Endothelial cell of umbilical vein (primary cell): ENCODE data around the gene CASP12. TPM values are rescaled to one million over a fixed set of nuclear protein-coding genes. Genes with fewer than 3 reads are reported as not detected.

Experiments
- BruUV-seq: library from RNA; stranded (reverse); fragments of 400-500 nt; replicated peaks from 2 replicates; lab custom pipeline; 2021; lab: Mats Ljungman, UMichigan
- CTCF ChIA-PET: fragments of 300-600, 350-600 bp; sonication (Branson Sonifier 250); formaldehyde crosslinking; loops from one replicate; lab custom pipeline; 2021; ENCODE audit warnings: antibody characterized with exemption, inconsistent platforms; lab: Charles Lee
- POLR2A ChIA-PET: fragments of 300-600, 350-600 bp; sonication (Branson Sonifier 250); formaldehyde crosslinking; loops from one replicate; lab custom pipeline; 2021; ENCODE audit warnings: antibody characterized with exemption, inconsistent platforms; lab: Charles Lee
- DNase-seq: peaks from one replicate; pipeline ENCODE4 v3.0.0-alpha.2; 2011; ENCODE audit warnings: low read depth, low spot score
- FAIRE-seq: peaks from 2 replicates; lab custom pipeline; 2011; peaks lifted over from hg19 to GRCh38; lab: Jason Lieb, UNC
- H2AFZ ChIP-seq: 2 replicates; pipeline ENCODE4 v1.6.0; 2012; ENCODE audit warnings: low read depth, low read length, control low read depth, inconsistent platforms
- H3K27ac ChIP-seq: 2 replicates; pipeline ENCODE4 v1.5.1; 2011; ENCODE audit warnings: low read depth, mild to moderate bottlenecking, control low read depth, low read length, moderate library complexity; ENCODE audit not compliant: insufficient read depth
- H3K27me3 ChIP-seq, 2 experiments: 2 replicates each; pipeline versions ENCODE4 v1.6.0 to v1.6.1; 2011; ENCODE audit warnings: low read length in 2 of 2, mixed read lengths in 1 of 2; ENCODE audit not compliant: control insufficient read depth in 2 of 2, insufficient read depth in 2 of 2
- H3K36me3 ChIP-seq, 2 experiments: 2 replicates in 1 of 2; 3 replicates in 1 of 2; pipeline ENCODE4 v1.5.1; 2011; ENCODE audit warnings: low read length in 2 of 2, mild to moderate bottlenecking in 1 of 2, moderate library complexity in 1 of 2; ENCODE audit not compliant: control insufficient read depth in 2 of 2, insufficient read depth in 2 of 2; ENCODE audit errors: extremely low read depth in 1 of 2
- H3K4me1 ChIP-seq: 3 replicates; pipeline ENCODE4 v1.5.1; 2011; ENCODE audit warnings: mild to moderate bottlenecking, low read length; ENCODE audit not compliant: control insufficient read depth, insufficient read depth; ENCODE audit errors: extremely low read depth
- H3K4me2 ChIP-seq: 2 replicates; pipeline ENCODE4 v1.6.1; 2011; ENCODE audit warnings: low read length, control low read depth, mixed read lengths; ENCODE audit not compliant: insufficient read depth
- H3K4me3 ChIP-seq, 3 experiments: fragments of 200-600 bp in 1 of 3; sonication (generic), shearing (Covaris generic) in 1 of 3; replicated peaks in 1 of 3; 2 replicates each; pipeline ENCODE4 v1.5.1; 2011 to 2016; ENCODE audit warnings: control low read depth in 3 of 3, low read length in 3 of 3, mild to moderate bottlenecking in 2 of 3, inconsistent platforms in 1 of 3, low read depth in 1 of 3, moderate library complexity in 1 of 3; ENCODE audit not compliant: insufficient read depth in 1 of 3
- H3K79me2 ChIP-seq: 2 replicates; pipeline ENCODE4 v1.6.0; 2012; ENCODE audit warnings: low read length, inconsistent platforms; ENCODE audit not compliant: control insufficient read depth, insufficient read depth
- H3K9ac ChIP-seq: replicated peaks from 2 replicates; pipeline ENCODE3; 2011; ENCODE audit warnings: low read length, control low read depth; ENCODE audit not compliant: insufficient read depth; ENCODE audit errors: extremely low read depth
- H3K9me1 ChIP-seq: replicated peaks from 3 replicates; pipeline ENCODE4 v1.6.0; 2011; ENCODE audit warnings: mild to moderate bottlenecking, low read length; ENCODE audit not compliant: control insufficient read depth, insufficient read depth; ENCODE audit errors: extremely low read depth
- H3K9me3 ChIP-seq: replicated peaks from 2 replicates; pipeline ENCODE4 v1.5.1; 2012; ENCODE audit warnings: low read length, inconsistent platforms; ENCODE audit not compliant: control insufficient read depth, insufficient read depth
- H4K20me1 ChIP-seq: replicated peaks from 2 replicates; pipeline ENCODE3; 2011; ENCODE audit warnings: mild to moderate bottlenecking, low read length; ENCODE audit not compliant: control insufficient read depth, insufficient read depth; ENCODE audit errors: extremely low read depth
- EZH2 ChIP-seq: IDR thresholded peaks from 2 replicates; pipeline ENCODE4 v1.6.1; 2012; ENCODE audit warnings: borderline replicate concordance, low read depth, mild to moderate bottlenecking, moderate library complexity, low read length, inconsistent platforms; ENCODE audit not compliant: severe bottlenecking
- JUN ChIP-seq: IDR thresholded peaks from 2 replicates; pipeline ENCODE4 v1.6.1; 2011; ENCODE audit warnings: borderline replicate concordance, low read depth; ENCODE audit not compliant: insufficient read length, insufficient read depth
- MAX ChIP-seq: IDR thresholded peaks from 2 replicates; pipeline ENCODE4 v1.6.1; 2011; ENCODE audit not compliant: insufficient read depth, insufficient read length
- MYC ChIP-seq: IDR thresholded peaks from one replicate; pipeline ENCODE4 v1.6.1; 2011; ENCODE audit warnings: mild to moderate bottlenecking, low read depth, low read length
- POLR2A ChIP-seq: IDR thresholded peaks from 2 replicates; pipeline ENCODE4 v1.6.1; 2012; ENCODE audit warnings: low read depth, mild to moderate bottlenecking, control low read depth, low read length
- POLR2AphosphoS5 ChIP-seq: IDR thresholded peaks from 2 replicates; pipeline ENCODE4 v1.6.1; 2012; ENCODE audit warnings: low read depth, mild to moderate bottlenecking, control low read depth, low read length, moderate library complexity; ENCODE audit not compliant: insufficient read depth
- dilution Hi-C: fragments of 300-500 bp; cut with MboI; formaldehyde crosslinking; loops from one replicate; pipeline ENCODE4 v1.15.0; 2019; ENCODE audit warnings: low sequenced_read_pairs; ENCODE audit not compliant: extremely low pct_ligation_motif_present
- intact Hi-C: fragments of 100-400 bp; cut with micrococcal nuclease; formaldehyde crosslinking; loops from one replicate; pipeline ENCODE4 v1.10.0; 2022
- polyA plus RNA-seq, 4 experiments: library from polyadenylated mRNA; depleted of rRNA in 3 of 4; stranded (reverse) in 3 of 4; unstranded in 1 of 4; fragments of >200 nt; gene quantifications; 2 replicates each; pipeline versions ENCODE4 v1.2.1 to v1.2.3, GENCODE V29; 2011 to 2012; ENCODE audit warnings: missing spikeins in 1 of 4
- total RNA-seq: library from RNA; stranded (reverse); gene quantifications from 2 replicates; pipeline ENCODE4 v1.2.3, GENCODE V29; 2021
- TF ChIP-seq, protein P1 (sequence below), 2 donors: IDR thresholded peaks; 1 replicate in 1 of 2; 2 replicates in 1 of 2; pipeline ENCODE4 v1.5.1; 2011; ENCODE audit warnings: low read length in 2 of 2, mild to moderate bottlenecking in 2 of 2, moderate library complexity in 2 of 2, control low read depth in 1 of 2, inconsistent platforms in 1 of 2, low read depth in 1 of 2; ENCODE audit not compliant: insufficient read depth in 1 of 2; ENCODE audit errors: extremely low read depth in 1 of 2

CASP12 gene
- total and polyA plus RNA-seq, 2 donors (not counting 3 experiments of a cell fraction or from before 2014, with no cell fraction given): 1.4 to 3.9 TPM

- no peak for TF ChIP-seq POLR2AphosphoS5
- TF ChIP-seq, protein P1, sequence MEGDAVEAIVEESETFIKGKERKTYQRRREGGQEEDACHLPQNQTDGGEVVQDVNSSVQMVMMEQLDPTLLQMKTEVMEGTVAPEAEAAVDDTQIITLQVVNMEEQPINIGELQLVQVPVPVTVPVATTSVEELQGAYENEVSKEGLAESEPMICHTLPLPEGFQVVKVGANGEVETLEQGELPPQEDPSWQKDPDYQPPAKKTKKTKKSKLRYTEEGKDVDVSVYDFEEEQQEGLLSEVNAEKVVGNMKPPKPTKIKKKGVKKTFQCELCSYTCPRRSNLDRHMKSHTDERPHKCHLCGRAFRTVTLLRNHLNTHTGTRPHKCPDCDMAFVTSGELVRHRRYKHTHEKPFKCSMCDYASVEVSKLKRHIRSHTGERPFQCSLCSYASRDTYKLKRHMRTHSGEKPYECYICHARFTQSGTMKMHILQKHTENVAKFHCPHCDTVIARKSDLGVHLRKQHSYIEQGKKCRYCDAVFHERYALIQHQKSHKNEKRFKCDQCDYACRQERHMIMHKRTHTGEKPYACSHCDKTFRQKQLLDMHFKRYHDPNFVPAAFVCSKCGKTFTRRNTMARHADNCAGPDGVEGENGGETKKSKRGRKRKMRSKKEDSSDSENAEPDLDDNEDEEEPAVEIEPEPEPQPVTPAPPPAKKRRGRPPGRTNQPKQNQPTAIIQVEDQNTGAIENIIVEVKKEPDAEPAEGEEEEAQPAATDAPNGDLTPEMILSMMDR (IDR thresholded peaks at IDR 0.05; ENCODE audit: extremely low read depth in 1 of 2, insufficient read depth in 1 of 2, low read depth in 1 of 2, low read length in 2 of 2): no peak
- TF ChIP-seq JUN: no peak
- no peak for TF ChIP-seq MAX
- no peak for TF ChIP-seq POLR2A
- TF ChIP-seq EZH2: no peak
- no peak for TF ChIP-seq MYC
- H3K9me3 ChIP-seq: no peaks in the 10 kb centered on the region
- H3K79me2 ChIP-seq: no peaks in the 10 kb centered on the region
- no peak overlapping the region for H3K4me3 ChIP-seq
- FAIRE-seq (no peak), DNase-seq (no peak)
- H3K27me3 ChIP-seq: no peaks in the 10 kb centered on the region
- no peaks in the 10 kb centered on the region for H3K4me1 ChIP-seq
- BruUV-seq: no TSS peak
- CTCF ChIA-PET: no interaction called here
- no peaks in the 10 kb centered on the region for H4K20me1 ChIP-seq
- dilution Hi-C loops (no loop called here), intact Hi-C loops (no loop called here)
- no peak overlapping the region for H3K4me2 ChIP-seq
- H3K36me3 ChIP-seq: peaks cover 7 to 13% of the 10 kb centered on the region in 2 experiments
- H3K9ac ChIP-seq: no peak overlapping the region
- no peak overlapping the region for H2AFZ ChIP-seq
- no peaks in the 10 kb centered on the region for H3K9me1 ChIP-seq
- POLR2A ChIA-PET: no interaction called here
- no peak overlapping the region for H3K27ac ChIP-seq
Observed at GRCh38 chr11:104943561-104943960, 45.3 kb upstream of the CASP12 start.
